Right lobe of liver (tissue), 6 donors: ENCODE measurements around the gene HEPH. TPM values are rescaled to one million over a fixed set of nuclear protein-coding genes. Genes with fewer than 3 reads are reported as not detected.
"Not testable (repeated sequence)": the region's sequence is repeated elsewhere in the genome, so short reads cannot be mapped to it uniquely, and the experiment has no call there.

Experiments used
- ATAC-seq, 4 donors: fragments of 200-7000 bp; cut with Tn5 transposase; one replicate each; pipeline ENCODE4 v1.9.1; 2020; ENCODE audit warnings: mild to moderate bottlenecking in 4 of 4, moderate library complexity in 4 of 4
- DNase-seq, 3 donors: peaks; one replicate each; pipeline ENCODE4 v3.0.0-alpha.2; 2020
- H3K27ac ChIP-seq, 3 donors: fragments of 200-600 bp; one replicate each; pipeline ENCODE4 v1.8.0; 2022
- H3K27me3 ChIP-seq, 2 donors: fragments of 200-600 bp; one replicate each; pipeline ENCODE4 v1.8.0; 2022
- H3K36me3 ChIP-seq, 4 donors: fragments of 200-600 bp; sonication (generic) in 1 of 4; one replicate each; pipeline versions ENCODE4 v1.5.1 to v1.8.0; 2017 to 2022; ENCODE audit warnings: control low read depth in 1 of 4
- H3K4me1 ChIP-seq, 4 donors: fragments of 200-600 bp; sonication (generic) in 1 of 4; one replicate each; pipeline versions ENCODE4 v1.5.1 to v1.8.0; 2017 to 2022; ENCODE audit warnings: control low read depth in 1 of 4
- H3K4me3 ChIP-seq, 3 donors: fragments of 200-600 bp; one replicate each; pipeline ENCODE4 v1.8.0; 2022
- H3K9me3 ChIP-seq, 4 donors: fragments of 200-600 bp; sonication (generic) in 1 of 4; one replicate each; pipeline versions ENCODE4 v1.5.1 to v1.8.0; 2017 to 2022; ENCODE audit warnings: control low read depth in 1 of 4
- CTCF ChIP-seq, 4 donors: fragments of 200-600 bp in 3 of 4; fragments of 450-650 bp in 1 of 4; IDR thresholded peaks; one replicate each; pipeline versions ENCODE4 v1.5.1 to v1.8.0; 2016 to 2022; ENCODE audit warnings: antibody characterized with exemption in 4 of 4, mild to moderate bottlenecking in 2 of 4
- POLR2A ChIP-seq: fragments of 450-650 bp; IDR thresholded peaks from one replicate; pipeline ENCODE4 v1.6.1; 2017; ENCODE audit warnings: antibody characterized with exemption, mild to moderate bottlenecking
- WGBS: methylation state at CpG from one replicate; pipeline ENCODE4 v1.1.6; 2018; ENCODE audit warnings: low coverage, low lambda C conversion rate; ENCODE audit not compliant: insufficient coverage; ENCODE audit errors: missing lambda C conversion rate; 5-methylcytosine and 5-hydroxymethylcytosine counted together
- intact Hi-C, 2 donors: fragments of 100-400 bp; cut with DNase I; formaldehyde crosslinking; loops; one replicate each; pipeline versions ENCODE4 v1.11.2 to v1.14.1; 2022
- long read RNA-seq: library from polyadenylated mRNA; unstranded; transcript quantifications from one replicate; pipeline ENCODE4 v2.0.0, GENCODE V29; 2019
- total RNA-seq, 6 experiments: library from RNA; depleted of rRNA in 2 of 6; stranded (reverse); fragments of >200 nt in 2 of 6; fragmentation: NEBNext Ultra II Directional in 3 of 6; extraction: Animal tissue kit (Norgen Biotek cat#: 25700) in 3 of 6; gene quantifications; one replicate each; pipeline versions ENCODE4 v1.1.0 to v1.2.4, GENCODE V29; 2016 to 2023
- donor health status: DM: no; HTN: yes; CAD: no.
- donor health status: DM: no; HTN: no; CAD: no.
- donor health status: DM: no; HTN: no; CAD: no.
- donor health status: DM: no; HTN: yes; CAD: no.
- donor health status: DM: no; HTN: yes; CAD: no.

Gene HEPH
- total RNA-seq = 1 to 10 TPM; 1.1 to 2.7 (median 1.5) TPM
- long read RNA-seq, partial matches to known transcripts = 1 of 1 reads
- long read RNA-seq, other reads (novel, unspliced or antisense) = 0 of 1 reads

- DNase-seq (no peak), ATAC-seq (no peak)
- Histone ChIP-seq H3K4me1 (no peaks in the 10 kb centered on the region), H3K9me3 (no peaks in the 10 kb centered on the region), H3K27me3 (no peaks in the 10 kb centered on the region), H3K27ac (no peak within 1 kb of the TSS), H3K4me3 (no peak within 1 kb of the TSS), H3K36me3 (no peaks in the 10 kb centered on the region)
- intact Hi-C loops = no loop called here
- 43% methylated on average over 3 of the region's 3 CpGs for WGBS
- TF ChIP-seq POLR2A (no peak), CTCF (IDR thresholded peaks at IDR 0.05) (no peak)
These were observed at the start of gene HEPH for GRCh38 chrX:66163849-66164411. TSS of gene HEPH (plus strand) at chrX:66164247. CDS start at chrX:66170571, 6,324 bp downstream.

GRCh38 chrX:66118722-66119121 is 45.3 kb upstream of the HEPH start:
- H3K27me3 ChIP-seq, H3K36me3 ChIP-seq, ATAC-seq, H3K4me3 ChIP-seq, H3K4me1 ChIP-seq, intact Hi-C loops, H3K9me3 ChIP-seq, H3K27ac ChIP-seq, DNase-seq: not testable (repeated sequence)
- 86% methylated on average over 4 of the region's 6 CpGs for WGBS

GRCh38 chrX:66121354-66121753 is 42.7 kb upstream of the HEPH start:
- H3K27me3 ChIP-seq, H3K27ac ChIP-seq, intact Hi-C loops, H3K4me1 ChIP-seq, H3K36me3 ChIP-seq, H3K4me3 ChIP-seq, DNase-seq, H3K9me3 ChIP-seq, ATAC-seq: not testable (repeated sequence)
- WGBS = 84% methylated on average over 2 of the region's 2 CpGs

GRCh38 chrX:66126662-66127061 is 37.4 kb upstream of the HEPH start:
- DNase-seq (no peak), ATAC-seq (no peak)
- H3K4me3 ChIP-seq = no peak overlapping the region
- H3K36me3 ChIP-seq = no peaks in the 10 kb centered on the region
- H3K9me3 ChIP-seq = no peaks in the 10 kb centered on the region
- TF ChIP-seq POLR2A = no peak
- no peak for TF ChIP-seq CTCF (IDR thresholded peaks at IDR 0.05)
- H3K27ac ChIP-seq = no peak overlapping the region
- no peaks in the 10 kb centered on the region for H3K27me3 ChIP-seq
- H3K4me1 ChIP-seq = no peaks in the 10 kb centered on the region
- intact Hi-C loops = no loop called here
- WGBS = 64% methylated on average over 3 of the region's 3 CpGs

- no peak for ATAC-seq
- Histone ChIP-seq H3K27ac (no peak overlapping the region), H3K4me3 (no peak overlapping the region), H3K4me1 (no peaks in the 10 kb centered on the region), H3K27me3 (no peaks in the 10 kb centered on the region), H3K9me3 (no peaks in the 10 kb centered on the region), H3K36me3 (no peaks in the 10 kb centered on the region)
- DNase-seq = no peak
- intact Hi-C loops = no loop called here
- TF ChIP-seq POLR2A (no peak), CTCF (IDR thresholded peaks at IDR 0.05) (no peak)
These were observed 33.6 kb upstream of the HEPH start for GRCh38 chrX:66130469-66130868.

- H3K36me3 ChIP-seq, intact Hi-C loops, DNase-seq, H3K4me1 ChIP-seq, H3K9me3 ChIP-seq, H3K27ac ChIP-seq, H3K27me3 ChIP-seq, H3K4me3 ChIP-seq, ATAC-seq: not testable (repeated sequence)
- WGBS = 78% methylated on average over 4 of the region's 4 CpGs
These were observed 28.8 kb upstream of the HEPH start for GRCh38 chrX:66135284-66135683.
